MCF 10A (cell line): ENCODE results near the gene PTPRK. TPM values are rescaled to one million over a fixed set of nuclear protein-coding genes. Genes with fewer than 3 reads are reported as not detected.

ENCODE experiments used
- BruUV-seq: library from RNA; stranded (reverse); fragments of 400-500 nt; replicated peaks from 2 replicates; lab custom pipeline; 2021; lab: Mats Ljungman, UMichigan
- CTCF ChIA-PET: fragments of 300-600 bp; sonication (Branson Sonifier 250); formaldehyde crosslinking; extraction: SDS; loops from one replicate; lab custom pipeline; 2021; ENCODE audit warnings: antibody characterized with exemption, inconsistent platforms; lab: Yijun Ruan, JAX
- POLR2A ChIA-PET: fragments of 300-600, 350-650 bp; sonication (Branson Sonifier 250); formaldehyde crosslinking; extraction: SDS; loops from one replicate; lab custom pipeline; 2020; ENCODE audit warnings: antibody characterized with exemption, inconsistent platforms; lab: Yijun Ruan, JAX
- DNase-seq: peaks from one replicate; pipeline ENCODE4 v3.0.0-alpha.2; 2018; ENCODE audit not compliant: unreplicated experiment
- H3K27ac Mint-ChIP-seq: one replicate; pipeline ENCODE4 v1.8.0; 2022; ENCODE audit warnings: mild to moderate bottlenecking, low read depth, mixed read lengths; ENCODE audit not compliant: unreplicated experiment
- H3K27me3 Mint-ChIP-seq: one replicate; pipeline ENCODE4 v1.8.0; 2022; ENCODE audit warnings: mixed read lengths; ENCODE audit not compliant: insufficient read depth, unreplicated experiment
- H3K36me3 Mint-ChIP-seq: one replicate; pipeline ENCODE4 v1.8.0; 2022; ENCODE audit warnings: mild to moderate bottlenecking, moderate library complexity, mixed read lengths; ENCODE audit not compliant: insufficient read depth, unreplicated experiment
- H3K4me1 Mint-ChIP-seq: one replicate; pipeline ENCODE4 v1.8.0; 2022; ENCODE audit warnings: mixed read lengths; ENCODE audit not compliant: insufficient read depth, unreplicated experiment
- H3K4me3 Mint-ChIP-seq: one replicate; pipeline ENCODE4 v1.8.0; 2022; ENCODE audit warnings: mild to moderate bottlenecking, moderate library complexity, mixed read lengths; ENCODE audit not compliant: unreplicated experiment
- H3K9me3 Mint-ChIP-seq: one replicate; pipeline ENCODE4 v1.8.0; 2022; ENCODE audit warnings: mixed read lengths; ENCODE audit not compliant: unreplicated experiment
- CTCF ChIP-seq: fragments of 200-600 bp; IDR thresholded peaks from one replicate; pipeline ENCODE4 v1.8.0; 2022; ENCODE audit warnings: antibody characterized with exemption, mild to moderate bottlenecking; ENCODE audit not compliant: unreplicated experiment
- intact Hi-C: fragments of 100-400 bp; cut with micrococcal nuclease; formaldehyde crosslinking; loops from 2 replicates; pipeline ENCODE4 v1.14.1; 2022
- total RNA-seq: library from RNA; stranded (reverse); gene quantifications from 2 replicates; pipeline ENCODE4 v1.2.3, GENCODE V29; 2022

The PTPRK gene
- total RNA-seq, 1 experiment from 2014 or later = 50.2 TPM

- BruUV-seq = no TSS peak
- intact Hi-C loops = no loop called here
- POLR2A ChIA-PET = interaction anchor here (0.7 kb wide), 1 partner anchor 551 kb away, joined by 3 read pairs; no protein-coding TSS in a partner anchor
Measured at GRCh38 chr6:127968394-127968793, 552.0 kb downstream of the PTPRK start.

GRCh38 chr6:127967708-127968107 lies 552.7 kb downstream of the PTPRK start:
- H3K4me3 Mint-ChIP-seq = no peak overlapping the region
- no TSS peak for BruUV-seq
- no peak for TF ChIP-seq CTCF
- POLR2A ChIA-PET = interaction anchor here (0.7 kb wide), 1 partner anchor 551 kb away, joined by 3 read pairs; no protein-coding TSS in a partner anchor
- intact Hi-C loops = no loop called here
- peaks cover 32% of the 10 kb centered on the region for H3K36me3 Mint-ChIP-seq
- no peaks in the 10 kb centered on the region for H3K27me3 Mint-ChIP-seq
- H3K9me3 Mint-ChIP-seq = no peaks in the 10 kb centered on the region
- CTCF ChIA-PET = interaction anchor here (0.6 to 1.3 kb wide), 6 partner anchors 11 to 279 kb away, joined by 3 to 4 read pairs (median 3); no protein-coding TSS in a partner anchor
- DNase-seq = no peak
- H3K4me1 Mint-ChIP-seq = peaks cover 8% of the 10 kb centered on the region
- H3K27ac Mint-ChIP-seq = no peak overlapping the region

More at GRCh38 chr6:127968394-127968793, 552.0 kb downstream of the PTPRK start:
- Mint-ChIP-seq H3K9me3 (no peaks in the 10 kb centered on the region), H3K27ac (no peak overlapping the region), H3K4me3 (no peak overlapping the region), H3K36me3 (peaks cover 26% of the 10 kb centered on the region), H3K27me3 (no peaks in the 10 kb centered on the region), H3K4me1 (peaks cover 8% of the 10 kb centered on the region)
- no peak for DNase-seq
- CTCF ChIA-PET = interaction anchor here (0.6 to 1.3 kb wide), 6 partner anchors 10 to 278 kb away, joined by 3 to 4 read pairs (median 3); no protein-coding TSS in a partner anchor
- TF ChIP-seq CTCF = no peak

GRCh38 chr6:127966616-127967015 lies 553.8 kb downstream of the PTPRK start:
- no peaks in the 10 kb centered on the region for H3K4me1 Mint-ChIP-seq
- no peak overlapping the region for H3K27ac Mint-ChIP-seq
- no TSS peak for BruUV-seq
- H3K4me3 Mint-ChIP-seq = no peak overlapping the region
- no peak for DNase-seq
- ChIA-PET CTCF (no interaction called here), POLR2A (no interaction called here)
- no peaks in the 10 kb centered on the region for H3K27me3 Mint-ChIP-seq
- intact Hi-C loops = no loop called here
- H3K9me3 Mint-ChIP-seq = peaks cover 4% of the 10 kb centered on the region
- TF ChIP-seq CTCF = no peak
- peaks cover 24% of the 10 kb centered on the region for H3K36me3 Mint-ChIP-seq

- Mint-ChIP-seq H3K27me3 (no peaks in the 10 kb centered on the region), H3K27ac (no peak overlapping the region), H3K36me3 (peaks cover 23% of the 10 kb centered on the region), H3K9me3 (peaks cover 8% of the 10 kb centered on the region), H3K4me3 (no peak overlapping the region), H3K4me1 (no peaks in the 10 kb centered on the region)
- CTCF ChIA-PET = no interaction called here
- intact Hi-C loops = no loop called here
- TF ChIP-seq CTCF = no peak
- BruUV-seq = no TSS peak
- POLR2A ChIA-PET = no interaction called here
- DNase-seq = no peak
Measured at GRCh38 chr6:127963495-127963894, 556.9 kb downstream of the PTPRK start.
